H1 (cell line): Measurements from ENCODE around the gene MYL6.

Source experiments
- BRCA1 ChIP-seq: IDR thresholded peaks from 2 replicates; pipeline ENCODE4 v1.6.1; 2012; ENCODE audit warnings: low read depth, low read length, improper control_type of control experiment
- PHF8 ChIP-seq: fragments of 200-600 bp; sonication (generic); conservative IDR thresholded peaks from 2 replicates; pipeline ENCODE4 v1.7.1; 2012; ENCODE audit warnings: low read depth, mild to moderate bottlenecking, inconsistent platforms, low read length, moderate library complexity
- SIRT6 ChIP-seq: IDR thresholded peaks from one replicate; pipeline ENCODE4 v1.7.1; 2012; ENCODE audit warnings: low read length, inconsistent platforms
- TF ChIP-seq, protein P1 (sequence below), 3 experiments: IDR thresholded peaks; 1 replicate in 2 of 3; 2 replicates in 1 of 3; pipeline versions ENCODE4 v1.5.1 to v1.6.1; 2011; ENCODE audit warnings: low read length in 3 of 3, mild to moderate bottlenecking in 3 of 3, inconsistent platforms in 2 of 3, low read depth in 1 of 3, moderate library complexity in 1 of 3; ENCODE audit not compliant: insufficient read depth in 1 of 3; ENCODE audit errors: control extremely low read depth in 1 of 3
- TF ChIP-seq, protein P2 (sequence below): IDR thresholded peaks from 2 replicates; pipeline ENCODE4 v1.6.1; 2012; ENCODE audit warnings: inconsistent platforms

DNA sequence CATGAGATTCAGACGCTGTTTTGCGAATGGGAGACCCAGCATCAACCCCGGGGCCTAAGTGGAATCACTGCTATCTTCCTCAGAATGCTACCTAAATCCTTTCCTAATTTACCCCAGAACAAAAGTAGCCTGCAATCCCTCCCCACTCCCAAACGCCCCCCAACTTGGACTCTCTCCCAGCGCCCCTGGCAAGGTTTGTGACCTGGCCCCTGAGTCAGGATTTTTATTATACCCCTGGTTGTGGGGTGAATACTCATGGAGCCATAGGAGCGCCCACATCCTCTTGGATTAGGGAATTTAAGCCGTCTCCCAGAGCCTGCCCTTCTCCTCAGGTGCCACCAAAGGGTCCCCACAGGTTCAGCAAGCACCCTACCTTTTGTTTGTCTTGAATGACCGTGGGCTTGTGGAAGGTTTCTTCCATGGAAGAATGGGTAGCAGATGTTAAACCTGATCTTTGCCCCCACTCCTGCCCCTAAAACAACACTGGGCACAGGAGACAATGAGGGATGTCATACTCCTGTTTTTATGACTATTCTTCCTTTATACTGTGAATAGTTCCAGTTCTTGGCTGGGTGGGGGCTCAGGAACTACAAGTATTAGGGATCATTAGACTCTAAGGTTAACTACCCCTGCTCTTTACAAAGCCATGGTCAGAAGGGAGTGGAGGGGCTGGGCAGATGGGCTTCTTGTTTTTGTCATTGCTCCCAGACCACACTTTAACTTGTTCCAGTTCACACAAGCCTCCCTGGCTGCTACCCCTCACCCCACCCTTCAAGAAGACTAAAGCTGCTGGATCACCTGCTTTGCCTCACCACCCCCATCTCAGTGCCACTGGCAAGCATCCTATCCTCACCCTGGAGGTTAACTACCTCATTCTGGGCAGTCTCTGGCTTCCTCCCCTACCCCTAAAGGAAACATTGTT, 5.1 kb upstream of the MYL6 start:
- no peak for TF ChIP-seq PHF8
- TF ChIP-seq SIRT6: no peak
- TF ChIP-seq, protein P1, sequence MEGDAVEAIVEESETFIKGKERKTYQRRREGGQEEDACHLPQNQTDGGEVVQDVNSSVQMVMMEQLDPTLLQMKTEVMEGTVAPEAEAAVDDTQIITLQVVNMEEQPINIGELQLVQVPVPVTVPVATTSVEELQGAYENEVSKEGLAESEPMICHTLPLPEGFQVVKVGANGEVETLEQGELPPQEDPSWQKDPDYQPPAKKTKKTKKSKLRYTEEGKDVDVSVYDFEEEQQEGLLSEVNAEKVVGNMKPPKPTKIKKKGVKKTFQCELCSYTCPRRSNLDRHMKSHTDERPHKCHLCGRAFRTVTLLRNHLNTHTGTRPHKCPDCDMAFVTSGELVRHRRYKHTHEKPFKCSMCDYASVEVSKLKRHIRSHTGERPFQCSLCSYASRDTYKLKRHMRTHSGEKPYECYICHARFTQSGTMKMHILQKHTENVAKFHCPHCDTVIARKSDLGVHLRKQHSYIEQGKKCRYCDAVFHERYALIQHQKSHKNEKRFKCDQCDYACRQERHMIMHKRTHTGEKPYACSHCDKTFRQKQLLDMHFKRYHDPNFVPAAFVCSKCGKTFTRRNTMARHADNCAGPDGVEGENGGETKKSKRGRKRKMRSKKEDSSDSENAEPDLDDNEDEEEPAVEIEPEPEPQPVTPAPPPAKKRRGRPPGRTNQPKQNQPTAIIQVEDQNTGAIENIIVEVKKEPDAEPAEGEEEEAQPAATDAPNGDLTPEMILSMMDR (IDR thresholded peaks at IDR 0.05; ENCODE audit: control extremely low read depth in 1 of 3, insufficient read depth in 1 of 3, low read depth in 1 of 3, low read length in 3 of 3): no peak
- no peak for TF ChIP-seq BRCA1
- TF ChIP-seq, protein P2, sequence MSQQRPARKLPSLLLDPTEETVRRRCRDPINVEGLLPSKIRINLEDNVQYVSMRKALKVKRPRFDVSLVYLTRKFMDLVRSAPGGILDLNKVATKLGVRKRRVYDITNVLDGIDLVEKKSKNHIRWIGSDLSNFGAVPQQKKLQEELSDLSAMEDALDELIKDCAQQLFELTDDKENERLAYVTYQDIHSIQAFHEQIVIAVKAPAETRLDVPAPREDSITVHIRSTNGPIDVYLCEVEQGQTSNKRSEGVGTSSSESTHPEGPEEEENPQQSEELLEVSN: no peak
